Muscle layer of duodenum (tissue), 2 donors: ENCODE measurements around the gene MUC22.

Experiments
- H3K27ac ChIP-seq: one replicate; pipeline ENCODE4 v1.7.0; 2013; ENCODE audit warnings: mild to moderate bottlenecking, low read length
- H3K27me3 ChIP-seq: one replicate; pipeline ENCODE4 v1.7.0; 2013; ENCODE audit warnings: low read depth, mild to moderate bottlenecking, control low read depth, low read length
- H3K36me3 ChIP-seq, 2 donors: one replicate each; pipeline ENCODE4 v1.7.0; 2013; ENCODE audit warnings: low read length in 2 of 2, control low read depth in 1 of 2, mild to moderate bottlenecking in 1 of 2; ENCODE audit not compliant: insufficient read depth in 2 of 2, control insufficient read depth in 1 of 2
- H3K4me1 ChIP-seq, 2 donors: one replicate each; pipeline ENCODE4 v1.7.0; 2013; ENCODE audit warnings: low read length in 2 of 2, mild to moderate bottlenecking in 2 of 2, control low read depth in 1 of 2, moderate library complexity in 1 of 2; ENCODE audit not compliant: insufficient read depth in 2 of 2, control insufficient read depth in 1 of 2
- H3K4me3 ChIP-seq, 2 donors: one replicate each; pipeline ENCODE4 v1.7.0; 2013; ENCODE audit warnings: low read length in 2 of 2, low read depth in 1 of 2, mild to moderate bottlenecking in 1 of 2
- H3K9me3 ChIP-seq, 2 donors: one replicate each; pipeline ENCODE4 v1.7.0; 2013; ENCODE audit warnings: low read length in 2 of 2, control low read depth in 1 of 2, mild to moderate bottlenecking in 1 of 2; ENCODE audit not compliant: control insufficient read depth in 1 of 2
- donor health status: healthy.

MUC22 gene

GRCh38 chr6:30979141-30979540 lies 31.1 kb upstream of the MUC22 start:
- Histone ChIP-seq H3K9me3 (no peaks in the 10 kb centered on the region), H3K27me3 (no peaks in the 10 kb centered on the region), H3K36me3 (no peaks in the 10 kb centered on the region), H3K27ac (no peak overlapping the region), H3K4me1 (peaks cover 0 to 5% of the 10 kb centered on the region in 2 donors), H3K4me3 (no peak overlapping the region)

DNA sequence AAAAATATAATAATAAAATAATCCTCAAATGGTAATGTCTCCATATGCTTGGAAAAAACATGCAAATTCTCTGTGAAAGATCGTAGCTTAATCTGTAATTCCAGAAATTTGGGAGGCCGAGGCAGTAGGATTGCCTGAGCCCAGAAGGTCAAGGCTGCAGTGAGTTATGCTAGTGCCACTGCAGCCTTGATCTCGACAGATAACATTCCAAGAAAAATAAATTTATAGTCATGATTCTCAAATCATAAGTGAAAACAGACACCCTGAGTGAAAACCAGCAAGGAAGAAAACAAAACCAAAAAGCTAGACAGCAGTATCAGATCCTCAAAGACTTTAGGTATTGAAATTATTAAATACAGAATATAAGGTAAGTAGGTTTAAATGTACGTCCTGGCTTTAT lies 30.6 kb upstream of the MUC22 start:
- H3K9me3 ChIP-seq = no peaks in the 10 kb centered on the region
- H3K4me3 ChIP-seq = no peak overlapping the region
- H3K36me3 ChIP-seq = no peaks in the 10 kb centered on the region
- peaks cover 0 to 5% of the 10 kb centered on the region in 2 donors for H3K4me1 ChIP-seq
- no peaks in the 10 kb centered on the region for H3K27me3 ChIP-seq
- no peak overlapping the region for H3K27ac ChIP-seq

DNA sequence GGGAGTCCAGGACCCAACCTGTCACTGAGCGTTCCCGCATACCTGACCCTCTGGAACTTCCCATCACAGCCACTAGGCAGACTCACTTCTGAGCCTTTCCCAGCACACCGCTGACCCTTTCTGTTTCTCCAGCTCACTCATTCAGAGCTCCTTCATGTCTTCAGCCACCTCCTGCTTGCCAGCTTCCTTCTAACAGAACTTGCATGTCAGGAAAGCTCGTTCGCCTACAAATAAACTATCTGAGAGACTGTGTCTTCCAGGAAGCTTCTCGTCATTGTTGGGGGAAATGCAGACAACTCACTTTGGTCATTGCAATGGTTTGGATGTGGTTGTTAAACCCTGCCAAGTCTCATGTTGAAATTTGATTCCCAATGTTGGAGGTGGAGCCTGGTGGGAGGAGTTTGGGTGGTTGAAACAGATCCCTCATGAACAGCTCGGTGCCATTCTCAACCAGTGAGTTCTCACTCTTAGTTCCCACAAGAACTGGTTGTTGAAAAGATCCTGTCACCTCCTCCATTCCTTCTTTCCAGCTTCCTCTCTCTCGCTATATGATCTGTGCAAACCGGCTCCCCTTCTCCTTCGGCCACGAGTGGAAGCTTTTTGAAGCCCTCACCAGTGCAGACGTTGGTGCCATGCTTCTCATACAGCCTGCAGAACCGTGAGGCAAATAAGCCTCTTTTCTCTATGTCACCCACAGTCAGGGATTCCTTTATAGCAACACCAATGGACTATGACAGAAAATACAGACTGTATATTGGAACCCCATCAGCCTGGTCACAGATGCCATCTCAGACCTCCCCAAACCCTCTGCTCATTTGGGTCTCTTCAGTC lies 28.1 kb upstream of the MUC22 start:
- Histone ChIP-seq H3K27me3 (no peaks in the 10 kb centered on the region), H3K4me1 (peaks cover 0 to 5% of the 10 kb centered on the region in 2 donors), H3K9me3 (no peaks in the 10 kb centered on the region), H3K36me3 (no peaks in the 10 kb centered on the region), H3K27ac (no peak overlapping the region), H3K4me3 (peak overlapping the region; percentile 15 to 35)

DNA sequence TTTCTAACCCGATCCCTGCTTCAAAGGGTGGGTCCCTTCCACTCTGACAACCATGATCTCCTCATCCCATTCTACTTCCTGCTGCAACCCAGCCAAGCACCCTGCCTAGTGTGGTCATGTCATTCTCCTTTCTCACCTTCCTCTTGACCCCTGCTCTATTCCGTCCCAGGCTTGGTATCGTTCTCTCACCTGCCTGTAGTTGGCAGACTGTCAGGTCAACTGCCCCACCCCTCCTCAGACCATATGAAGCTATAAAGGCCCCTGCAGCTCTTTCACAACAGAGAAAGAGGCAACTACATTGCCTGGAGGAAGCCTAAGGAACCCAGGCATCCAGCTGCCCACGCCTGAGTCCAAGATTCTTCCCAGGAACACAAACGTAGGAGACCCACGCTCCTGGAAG lies 26.8 kb upstream of the MUC22 start, which contains the start of gene MUC21:
MUC21 (plus strand) TSS at position 280 of the 400 bp plus-strand sequence. CDS start 241 bp downstream, outside the sequence.
- no peaks in the 10 kb centered on the region for H3K9me3 ChIP-seq
- H3K4me1 ChIP-seq = peaks cover 0 to 5% of the 10 kb centered on the region in 2 donors
- H3K27ac ChIP-seq = no peak within 1 kb of the TSS
- H3K36me3 ChIP-seq = no peaks in the 10 kb centered on the region
- peak within 1 kb of the TSS in 1 of 2 donors; percentile 35 for H3K4me3 ChIP-seq
- no peaks in the 10 kb centered on the region for H3K27me3 ChIP-seq

GRCh38 chr6:30985490-30985889 lies 24.8 kb upstream of the MUC22 start:
- Histone ChIP-seq H3K27ac (no peak overlapping the region), H3K4me3 (no peak overlapping the region), H3K4me1 (peaks cover 0 to 5% of the 10 kb centered on the region in 2 donors), H3K9me3 (no peaks in the 10 kb centered on the region), H3K27me3 (no peaks in the 10 kb centered on the region), H3K36me3 (no peaks in the 10 kb centered on the region)

DNA sequence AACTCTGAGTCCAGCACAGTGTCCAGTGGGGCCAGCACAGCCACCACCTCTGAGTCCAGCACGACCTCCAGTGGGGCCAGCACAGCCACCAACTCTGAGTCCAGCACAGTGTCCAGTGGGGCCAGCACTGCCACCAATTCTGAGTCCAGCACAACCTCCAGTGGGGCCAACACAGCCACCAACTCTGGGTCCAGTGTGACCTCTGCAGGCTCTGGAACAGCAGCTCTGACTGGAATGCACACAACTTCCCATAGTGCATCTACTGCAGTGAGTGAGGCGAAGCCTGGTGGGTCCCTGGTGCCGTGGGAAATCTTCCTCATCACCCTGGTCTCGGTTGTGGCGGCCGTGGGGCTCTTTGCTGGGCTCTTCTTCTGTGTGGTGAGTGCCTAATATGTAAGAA lies 23.0 kb upstream of the MUC22 start:
- peaks cover 0 to under 1% of the 10 kb centered on the region in 2 donors for H3K4me1 ChIP-seq
- H3K27me3 ChIP-seq = no peaks in the 10 kb centered on the region
- no peak overlapping the region for H3K27ac ChIP-seq
- no peaks in the 10 kb centered on the region for H3K36me3 ChIP-seq
- H3K9me3 ChIP-seq = no peaks in the 10 kb centered on the region
- H3K4me3 ChIP-seq = no peak overlapping the region

GRCh38 chr6:30988209-30988825 lies 22.0 kb upstream of the MUC22 start:
- H3K27me3 ChIP-seq = no peaks in the 10 kb centered on the region
- no peak overlapping the region for H3K27ac ChIP-seq
- H3K36me3 ChIP-seq = no peaks in the 10 kb centered on the region
- H3K4me1 ChIP-seq = no peaks in the 10 kb centered on the region
- no peak overlapping the region for H3K4me3 ChIP-seq
- H3K9me3 ChIP-seq = no peaks in the 10 kb centered on the region

GRCh38 chr6:30990422-30991086 lies 19.7 kb upstream of the MUC22 start:
- H3K27me3 ChIP-seq = no peaks in the 10 kb centered on the region
- no peak overlapping the region for H3K4me3 ChIP-seq
- H3K27ac ChIP-seq = no peak overlapping the region
- no peaks in the 10 kb centered on the region for H3K9me3 ChIP-seq
- no peaks in the 10 kb centered on the region for H3K36me3 ChIP-seq
- no peaks in the 10 kb centered on the region for H3K4me1 ChIP-seq

GRCh38 chr6:30991891-30992290 lies 18.4 kb upstream of the MUC22 start:
- Histone ChIP-seq H3K27ac (no peak overlapping the region), H3K36me3 (no peaks in the 10 kb centered on the region), H3K4me3 (no peak overlapping the region), H3K4me1 (no peaks in the 10 kb centered on the region), H3K9me3 (no peaks in the 10 kb centered on the region), H3K27me3 (no peaks in the 10 kb centered on the region)

- no peaks in the 10 kb centered on the region for H3K9me3 ChIP-seq
- no peak overlapping the region for H3K27ac ChIP-seq
- no peaks in the 10 kb centered on the region for H3K36me3 ChIP-seq
- H3K4me3 ChIP-seq = no peak overlapping the region
- H3K4me1 ChIP-seq = no peaks in the 10 kb centered on the region
- no peaks in the 10 kb centered on the region for H3K27me3 ChIP-seq
Measured at GRCh38 chr6:30997301-30997700, 13.0 kb upstream of the MUC22 start.

DNA sequence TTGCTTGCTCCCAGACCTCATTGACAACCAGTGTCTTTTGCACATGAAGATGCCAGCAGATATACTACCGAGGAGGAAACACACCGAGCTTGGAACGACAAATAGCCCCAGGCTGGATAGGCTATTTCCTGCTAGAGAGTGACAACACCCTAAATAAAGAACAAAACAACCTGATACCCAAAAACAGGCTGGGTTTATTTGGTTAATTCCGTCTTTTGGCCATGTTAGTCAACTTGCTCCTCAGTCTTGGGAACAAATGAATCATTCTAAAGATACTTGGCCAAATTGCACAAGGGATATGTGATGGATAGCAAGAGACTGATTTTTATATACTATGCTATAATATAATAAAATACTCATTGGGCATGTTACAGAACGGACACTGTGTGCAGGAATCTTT lies 11.5 kb upstream of the MUC22 start:
- H3K9me3 ChIP-seq = no peaks in the 10 kb centered on the region
- H3K27ac ChIP-seq = no peak overlapping the region
- no peak overlapping the region for H3K4me3 ChIP-seq
- H3K4me1 ChIP-seq = no peaks in the 10 kb centered on the region
- no peaks in the 10 kb centered on the region for H3K36me3 ChIP-seq
- H3K27me3 ChIP-seq = no peaks in the 10 kb centered on the region
